ENCODE results near the gene ZFY.
"Not testable (repeated sequence)": the region's sequence is repeated elsewhere in the genome, so short reads cannot be mapped to it uniquely, and the experiment has no call there.

The ZFY gene

GRCh38 chrY:2979283-2979682, 44.1 kb downstream of the ZFY start:
- DNase-seq = no peak

- no peak for DNase-seq
Measured at GRCh38 chrY:2984491-2984890, 49.3 kb downstream of the ZFY start.

- DNase-seq = not testable (repeated sequence)
Measured at GRCh38 chrY:2987178-2987577, 52.0 kb downstream of the ZFY start.

- DNase-seq = not testable (repeated sequence)
Measured at GRCh38 chrY:2997369-2997768, 62.2 kb downstream of the ZFY start.

- DNase-seq = no peak
Measured at GRCh38 chrY:3002190-3002589, 67.0 kb downstream of the ZFY start.

- DNase-seq = no peak
Measured at GRCh38 chrY:3002680-3003515, 67.7 kb downstream of the ZFY start.

- DNase-seq = no peak
Measured at GRCh38 chrY:3003516-3003830, 68.3 kb downstream of the ZFY start.

- DNase-seq = no peak
Measured at GRCh38 chrY:3003846-3004245, 68.7 kb downstream of the ZFY start.

- not testable (repeated sequence) for DNase-seq
Measured at GRCh38 chrY:3006031-3006430, 70.8 kb downstream of the ZFY start.

GRCh38 chrY:3007967-3008366, 72.8 kb downstream of the ZFY start:
- DNase-seq = no peak

- no peak for DNase-seq
Measured at GRCh38 chrY:3012226-3012625, 77.0 kb downstream of the ZFY start.

- no peak for DNase-seq
Measured at GRCh38 chrY:3016594-3016993, 81.4 kb downstream of the ZFY start.

GRCh38 chrY:3018546-3018945, 83.4 kb downstream of the ZFY start:
- DNase-seq = no peak

GRCh38 chrY:3019584-3019983, 84.4 kb downstream of the ZFY start:
- DNase-seq = no peak

GRCh38 chrY:3021176-3021575, 86.0 kb downstream of the ZFY start:
- no peak for DNase-seq

- DNase-seq = no peak
Measured at GRCh38 chrY:3023606-3024005, 88.4 kb downstream of the ZFY start.

GRCh38 chrY:3025357-3025756, 90.2 kb downstream of the ZFY start:
- no peak for DNase-seq

All from activated gamma-delta T cell treated with Interleukin-2 at 50 U/mL for 16 hours (primary cell).